ENCODE data around the gene IGFBP2. TPM values are rescaled to one million over a fixed set of nuclear protein-coding genes. Genes with fewer than 3 reads are reported as not detected.

IGFBP2 gene
- total RNA-seq, 4 donors from 2014 or later, result 59.5 to 398 (median 102) TPM

GRCh38 chr2:216588861-216589710 is 44.1 kb upstream of the IGFBP2 start:
- DNase-seq, result no peak
- Histone ChIP-seq H3K9me3 (no peaks in the 10 kb centered on the region), H3K27me3 (no peaks in the 10 kb centered on the region), H3K27ac (peak overlapping the region; percentile 86 to 87), H3K4me3 (no peak overlapping the region), H3K4me1 (peaks cover 0 to 5% of the 10 kb centered on the region in 2 donors), H3K36me3 (no peaks in the 10 kb centered on the region)
- intact Hi-C loops (cut with DNase I; ENCODE audit: low total_unique reads), result no loop called here
- TF ChIP-seq POLR2A (IDR thresholded peaks at IDR 0.05), result no peak
- TF ChIP-seq, protein P1, sequence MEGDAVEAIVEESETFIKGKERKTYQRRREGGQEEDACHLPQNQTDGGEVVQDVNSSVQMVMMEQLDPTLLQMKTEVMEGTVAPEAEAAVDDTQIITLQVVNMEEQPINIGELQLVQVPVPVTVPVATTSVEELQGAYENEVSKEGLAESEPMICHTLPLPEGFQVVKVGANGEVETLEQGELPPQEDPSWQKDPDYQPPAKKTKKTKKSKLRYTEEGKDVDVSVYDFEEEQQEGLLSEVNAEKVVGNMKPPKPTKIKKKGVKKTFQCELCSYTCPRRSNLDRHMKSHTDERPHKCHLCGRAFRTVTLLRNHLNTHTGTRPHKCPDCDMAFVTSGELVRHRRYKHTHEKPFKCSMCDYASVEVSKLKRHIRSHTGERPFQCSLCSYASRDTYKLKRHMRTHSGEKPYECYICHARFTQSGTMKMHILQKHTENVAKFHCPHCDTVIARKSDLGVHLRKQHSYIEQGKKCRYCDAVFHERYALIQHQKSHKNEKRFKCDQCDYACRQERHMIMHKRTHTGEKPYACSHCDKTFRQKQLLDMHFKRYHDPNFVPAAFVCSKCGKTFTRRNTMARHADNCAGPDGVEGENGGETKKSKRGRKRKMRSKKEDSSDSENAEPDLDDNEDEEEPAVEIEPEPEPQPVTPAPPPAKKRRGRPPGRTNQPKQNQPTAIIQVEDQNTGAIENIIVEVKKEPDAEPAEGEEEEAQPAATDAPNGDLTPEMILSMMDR (IDR thresholded peaks at IDR 0.05), result no peak

GRCh38 chr2:216589791-216590190 is 43.4 kb upstream of the IGFBP2 start:
- intact Hi-C loops (cut with DNase I; ENCODE audit: low total_unique reads), result no loop called here
- Histone ChIP-seq H3K4me1 (peaks cover 0 to 5% of the 10 kb centered on the region in 2 donors), H3K9me3 (no peaks in the 10 kb centered on the region), H3K27me3 (no peaks in the 10 kb centered on the region), H3K4me3 (no peak overlapping the region), H3K27ac (peak overlapping the region; percentile 86 to 87), H3K36me3 (no peaks in the 10 kb centered on the region)
- no peak for DNase-seq
- TF ChIP-seq POLR2A (IDR thresholded peaks at IDR 0.05), result no peak
- TF ChIP-seq, protein P1 (IDR thresholded peaks at IDR 0.05), result no peak

- Histone ChIP-seq H3K27ac (peak overlapping the region; percentile 86 to 87), H3K36me3 (no peaks in the 10 kb centered on the region)
- DNase-seq, result peak; percentile 82 to 84
Measured at GRCh38 chr2:216590780-216591179, 42.4 kb upstream of the IGFBP2 start.

DNA sequence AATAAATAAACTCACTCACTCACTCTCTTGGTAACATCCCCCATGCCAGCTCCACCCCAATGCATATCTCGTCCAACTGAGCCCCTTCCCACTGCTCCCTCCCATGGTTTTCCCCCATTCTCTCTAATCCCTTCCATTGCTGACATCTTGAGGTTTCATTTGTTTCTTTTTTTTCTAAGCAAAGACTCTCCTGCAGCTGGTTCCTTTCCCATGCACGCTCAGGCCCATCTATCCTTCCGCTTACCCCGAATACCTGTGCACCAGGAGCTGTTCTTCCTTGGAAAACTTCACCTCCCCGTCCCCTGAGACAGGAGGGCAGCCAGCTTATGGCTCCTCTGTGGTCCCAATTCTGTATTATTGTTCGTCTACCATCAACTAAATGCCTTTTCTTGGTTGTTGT is 41.7 kb upstream of the IGFBP2 start:
- Histone ChIP-seq H3K4me1 (peaks cover 0 to 5% of the 10 kb centered on the region in 2 donors), H3K9me3 (no peaks in the 10 kb centered on the region), H3K36me3 (no peaks in the 10 kb centered on the region), H3K27me3 (no peaks in the 10 kb centered on the region), H3K4me3 (no peak overlapping the region), H3K27ac (peak overlapping the region; percentile 86 to 87)
- no peak for DNase-seq
- intact Hi-C loops (cut with DNase I; ENCODE audit: low total_unique reads), result no loop called here
- no peak for TF ChIP-seq POLR2A (IDR thresholded peaks at IDR 0.05)
- TF ChIP-seq, protein P1 (IDR thresholded peaks at IDR 0.05), result no peak

More at GRCh38 chr2:216590780-216591179, 42.4 kb upstream of the IGFBP2 start:
- Histone ChIP-seq H3K27me3 (no peaks in the 10 kb centered on the region), H3K9me3 (no peaks in the 10 kb centered on the region), H3K4me1 (peaks cover 0 to 5% of the 10 kb centered on the region in 2 donors), H3K4me3 (no peak overlapping the region)
- intact Hi-C loops (cut with DNase I; ENCODE audit: low total_unique reads), result no loop called here
- TF ChIP-seq, protein P1 (IDR thresholded peaks at IDR 0.05), result no peak
- no peak for TF ChIP-seq POLR2A (IDR thresholded peaks at IDR 0.05)

DNA sequence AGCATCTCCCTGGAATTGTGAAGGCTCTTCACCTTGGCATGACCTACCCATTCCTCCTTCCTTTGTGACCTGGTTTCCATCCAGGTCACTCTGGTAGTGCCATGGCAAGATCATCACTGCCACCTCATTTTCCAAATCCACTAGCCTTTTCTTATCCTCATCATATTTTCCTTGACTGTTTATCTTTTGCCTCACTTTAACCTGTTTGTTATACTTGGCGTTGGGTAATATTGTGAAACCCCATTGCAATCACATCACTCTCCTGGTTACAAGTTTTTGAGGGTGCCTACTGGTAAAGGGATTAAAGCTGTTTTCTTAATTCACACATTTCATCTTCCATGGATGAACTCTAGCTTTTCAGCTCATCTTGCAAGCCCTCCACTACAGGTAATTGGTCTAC is 39.1 kb upstream of the IGFBP2 start:
- no peaks in the 10 kb centered on the region for H3K27me3 ChIP-seq
- intact Hi-C loops (cut with DNase I; ENCODE audit: low total_unique reads), result no loop called here
- TF ChIP-seq, protein P1 (IDR thresholded peaks at IDR 0.05), result no peak
- no peak for TF ChIP-seq POLR2A (IDR thresholded peaks at IDR 0.05)
- no peaks in the 10 kb centered on the region for H3K9me3 ChIP-seq
- no peaks in the 10 kb centered on the region for H3K36me3 ChIP-seq
- peaks cover 5 to 7% of the 10 kb centered on the region in 2 donors for H3K4me1 ChIP-seq
- H3K27ac ChIP-seq, result no peak overlapping the region
- DNase-seq, result no peak
- no peak overlapping the region for H3K4me3 ChIP-seq

All from uterus (tissue), 4 donors.